Gastrocnemius medialis (tissue), 4 donors: ENCODE measurements around the gene DDR2. TPM values are rescaled to one million over a fixed set of nuclear protein-coding genes. Genes with fewer than 3 reads are reported as not detected.

Experiments
- ATAC-seq, 2 donors: fragments of 150-250 bp; one replicate each; pipeline ENCODE4 v1.9.1; 2016
- DNase-seq, 2 donors: peaks; one replicate each; pipeline ENCODE4 v3.0.0-alpha.2; 2019
- H3K27ac ChIP-seq, 4 donors: fragments of 200-600 bp; sonication (generic); 1 replicate in 1 of 4; 2 replicates in 3 of 4; pipeline ENCODE4 v1.5.1; 2016 to 2018; ENCODE audit warnings: mild to moderate bottlenecking in 2 of 4, moderate library complexity in 1 of 4
- H3K27me3 ChIP-seq, 3 donors: fragments of 200-600 bp; sonication (generic) in 2 of 3; 1 replicate in 1 of 3; 2 replicates in 2 of 3; pipeline versions ENCODE4 v1.5.1 to v1.6.0; 2016 to 2019; ENCODE audit warnings: mild to moderate bottlenecking in 1 of 3, moderate library complexity in 1 of 3
- H3K36me3 ChIP-seq, 2 donors: fragments of 200-600 bp; sonication (generic) in 1 of 2; one replicate each; pipeline ENCODE4 v1.5.1; 2017 to 2018
- H3K4me1 ChIP-seq, 2 donors: fragments of 200-600 bp; sonication (generic) in 1 of 2; one replicate each; pipeline ENCODE4 v1.5.1; 2016 to 2017; ENCODE audit warnings: mild to moderate bottlenecking in 2 of 2
- H3K4me3 ChIP-seq, 4 donors: fragments of 200-600 bp; sonication (generic) in 3 of 4; 1 replicate in 1 of 4; 2 replicates in 3 of 4; pipeline ENCODE4 v1.5.1; 2016 to 2019; ENCODE audit warnings: mild to moderate bottlenecking in 2 of 4
- H3K9me3 ChIP-seq, 3 donors: fragments of 200-600 bp; sonication (generic) in 2 of 3; 1 replicate in 1 of 3; 2 replicates in 2 of 3; pipeline ENCODE4 v1.5.1; 2016 to 2019
- CTCF ChIP-seq, 5 experiments: fragments of 450-650 bp in 3 of 5; fragments of 200-600 bp in 2 of 5; sonication (generic) in 2 of 5; IDR thresholded peaks in 4 of 5; conservative IDR thresholded peaks in 1 of 5; 1 replicate in 4 of 5; 2 replicates in 1 of 5; pipeline ENCODE4 v1.5.1; 2016 to 2019; ENCODE audit warnings: antibody characterized with exemption in 5 of 5, mild to moderate bottlenecking in 3 of 5, moderate library complexity in 3 of 5
- POLR2A ChIP-seq, 2 donors: fragments of 450-650 bp; IDR thresholded peaks; one replicate each; pipeline ENCODE4 v1.6.1; 2017; ENCODE audit warnings: antibody characterized with exemption in 2 of 2, mild to moderate bottlenecking in 2 of 2, moderate library complexity in 2 of 2
- in situ Hi-C, 4 donors: fragments of 200-750 bp; cut with MboI; loops; one replicate each; pipeline versions ENCODE4 v1.15.0 to v1.8.0; 2017; ENCODE audit warnings: low sequenced_read_pairs in 4 of 4
- intact Hi-C: fragments of 100-400 bp; cut with DNase I; formaldehyde crosslinking; loops from one replicate; pipeline ENCODE4 v1.15.1; 2023; ENCODE audit warnings: low total_unique reads
- total RNA-seq, 4 donors: library from RNA; depleted of rRNA; stranded (reverse); fragments of >200 nt; gene quantifications; one replicate each; pipeline versions ENCODE4 v1.1.0 to v1.2.3, GENCODE V29; 2016

The DDR2 gene
- total RNA-seq, 4 donors from 2014 or later: 9.8 to 15.4 (median 10.6) TPM

- in situ Hi-C loops: no loop called here
- no peaks in the 10 kb centered on the region for H3K9me3 ChIP-seq
- ATAC-seq (no peak), DNase-seq (no peak)
- no peak overlapping the region for H3K27ac ChIP-seq
- no peaks in the 10 kb centered on the region for H3K4me1 ChIP-seq
- no peaks in the 10 kb centered on the region for H3K27me3 ChIP-seq
- TF ChIP-seq CTCF (IDR thresholded peaks at IDR 0.05 in 4 of 5, conservative IDR thresholded peaks at IDR 0.05 in 1 of 5): no peak
- no peak for TF ChIP-seq POLR2A (IDR thresholded peaks at IDR 0.05)
- intact Hi-C loops: no loop called here
- H3K36me3 ChIP-seq: no peaks in the 10 kb centered on the region
- no peak overlapping the region for H3K4me3 ChIP-seq
Observed at GRCh38 chr1:162641114-162641513, 8.8 kb downstream of the DDR2 start.

- H3K27ac ChIP-seq: no peak overlapping the region
- no peak for ATAC-seq
- in situ Hi-C loops (no loop called here), intact Hi-C loops (no loop called here)
- no peak for TF ChIP-seq POLR2A (IDR thresholded peaks at IDR 0.05)
- no peak for TF ChIP-seq CTCF (IDR thresholded peaks at IDR 0.05 in 4 of 5, conservative IDR thresholded peaks at IDR 0.05 in 1 of 5)
- H3K4me3 ChIP-seq: no peak overlapping the region
- H3K36me3 ChIP-seq: no peaks in the 10 kb centered on the region
- H3K4me1 ChIP-seq: no peaks in the 10 kb centered on the region
- no peaks in the 10 kb centered on the region for H3K9me3 ChIP-seq
- DNase-seq: no peak
- H3K27me3 ChIP-seq: no peaks in the 10 kb centered on the region
Observed at GRCh38 chr1:162644986-162645314, 12.7 kb downstream of the DDR2 start.

GRCh38 chr1:162645666-162646065 is 13.4 kb downstream of the DDR2 start:
- ATAC-seq: no peak
- TF ChIP-seq POLR2A (IDR thresholded peaks at IDR 0.05) (no peak), CTCF (IDR thresholded peaks at IDR 0.05 in 4 of 5, conservative IDR thresholded peaks at IDR 0.05 in 1 of 5) (no peak)
- no peak for DNase-seq
- Histone ChIP-seq H3K9me3 (no peaks in the 10 kb centered on the region), H3K27me3 (no peaks in the 10 kb centered on the region), H3K27ac (no peak overlapping the region), H3K4me3 (no peak overlapping the region), H3K36me3 (no peaks in the 10 kb centered on the region), H3K4me1 (no peaks in the 10 kb centered on the region)
- intact Hi-C loops (no loop called here), in situ Hi-C loops (no loop called here)

- in situ Hi-C loops: no loop called here
- TF ChIP-seq POLR2A (IDR thresholded peaks at IDR 0.05): no peak
- TF ChIP-seq CTCF (IDR thresholded peaks at IDR 0.05 in 4 of 5, conservative IDR thresholded peaks at IDR 0.05 in 1 of 5): no peak
- Histone ChIP-seq H3K36me3 (no peaks in the 10 kb centered on the region), H3K27me3 (no peaks in the 10 kb centered on the region), H3K4me1 (no peaks in the 10 kb centered on the region), H3K4me3 (no peak overlapping the region), H3K27ac (no peak overlapping the region), H3K9me3 (no peaks in the 10 kb centered on the region)
- intact Hi-C loops: no loop called here
- DNase-seq: no peak
- no peak for ATAC-seq
Observed at GRCh38 chr1:162649583-162649982, 17.3 kb downstream of the DDR2 start.

- Histone ChIP-seq H3K9me3 (no peaks in the 10 kb centered on the region), H3K27ac (peak overlapping the region in 1 of 4 donors; percentile 38), H3K36me3 (no peaks in the 10 kb centered on the region), H3K4me3 (no peak overlapping the region), H3K27me3 (no peaks in the 10 kb centered on the region), H3K4me1 (no peaks in the 10 kb centered on the region)
- TF ChIP-seq CTCF (IDR thresholded peaks at IDR 0.05 in 4 of 5, conservative IDR thresholded peaks at IDR 0.05 in 1 of 5) (no peak), POLR2A (IDR thresholded peaks at IDR 0.05) (no peak)
- DNase-seq: no peak
- intact Hi-C loops (no loop called here), in situ Hi-C loops (no loop called here)
- no peak for ATAC-seq
Observed at GRCh38 chr1:162654915-162655620, 22.8 kb downstream of the DDR2 start.
